HCT116 (cell line): ENCODE data around the gene LTA4H. TPM values are rescaled to one million over a fixed set of nuclear protein-coding genes. Genes with fewer than 3 reads are reported as not detected.

Experiments used
- ATAC-seq: fragments of 200-7000 bp; cut with Tn5 transposase; 2 replicates; pipeline ENCODE4 v1.9.1; 2020; ENCODE audit warnings: mild to moderate bottlenecking, moderate library complexity
- BruUV-seq: library from RNA; stranded (reverse); fragments of 400-500 nt; replicated peaks from 2 replicates; lab custom pipeline; 2021; lab: Mats Ljungman, UMichigan
- CTCF ChIA-PET: fragments of 300-600 bp; sonication (Branson Sonifier 250); formaldehyde crosslinking; loops from one replicate; lab custom pipeline; 2021; ENCODE audit warnings: antibody characterized with exemption; lab: Charles Lee
- POLR2A ChIA-PET: fragments of 300-600, 350-600 bp; sonication (Branson Sonifier 250); formaldehyde crosslinking; loops from one replicate; lab custom pipeline; 2021; ENCODE audit warnings: antibody characterized with exemption; lab: Charles Lee
- RAD21 ChIA-PET, 2 experiments: fragments of 300-600 bp; sonication (Branson Sonifier 250); formaldehyde crosslinking; loops; one replicate each; lab custom pipeline; 2023; ENCODE audit warnings: low total read pairs in 2 of 2; ENCODE audit not compliant: uncharacterized antibody in 2 of 2, unreplicated experiment in 2 of 2, low non-redundant PET in 1 of 2; lab: Charles Lee
- DNase-seq: peaks from one replicate; pipeline ENCODE4 v3.0.0-alpha.2; 2010; ENCODE audit warnings: low read depth, low spot score
- H2AFZ ChIP-seq: fragments of 200-600 bp; shearing (Covaris generic), sonication (generic); 2 replicates; pipeline ENCODE4 v1.6.1; 2017; ENCODE audit warnings: low read depth, mixed run types, mixed read lengths, antibody characterized with exemption, low read length; ENCODE audit not compliant: poor library complexity, severe bottlenecking
- H3K27ac ChIP-seq: 2 replicates; pipeline ENCODE4 v1.5.1; 2012; ENCODE audit warnings: low read depth, low read length
- H3K27me3 ChIP-seq: fragments of 200-600 bp; sonication (generic); 2 replicates; pipeline ENCODE4 v1.6.1; 2016; ENCODE audit warnings: mixed run types, low read length, mixed read lengths; ENCODE audit not compliant: insufficient read depth
- H3K36me3 ChIP-seq, 2 experiments: fragments of 200-500 bp in 1 of 2; fragments of 200-600 bp in 1 of 2; sonication (Bioruptor generic) in 1 of 2; sonication (generic) in 1 of 2; 2 replicates each; pipeline versions ENCODE4 v1.5.1 to v1.6.1; 2014 to 2016; ENCODE audit warnings: low read length in 2 of 2, inconsistent platforms in 1 of 2, mixed read lengths in 1 of 2, mixed run types in 1 of 2; ENCODE audit not compliant: insufficient read depth in 2 of 2, control insufficient read depth in 1 of 2
- H3K4me1 ChIP-seq, 2 experiments: fragments of 200-600 bp in 1 of 2; sonication (generic) in 1 of 2; 2 replicates each; pipeline versions ENCODE4 v1.5.1 to v1.6.1; 2012 to 2017; ENCODE audit warnings: low read length in 2 of 2, inconsistent platforms in 1 of 2, mild to moderate bottlenecking in 1 of 2, mixed read lengths in 1 of 2, mixed run types in 1 of 2, moderate library complexity in 1 of 2; ENCODE audit not compliant: insufficient read depth in 2 of 2, control insufficient read depth in 1 of 2
- H3K4me2 ChIP-seq: fragments of 200-600 bp; sonication (generic); 2 replicates; pipeline ENCODE4 v1.6.1; 2017; ENCODE audit warnings: mixed run types, low read length, mixed read lengths
- H3K4me3 ChIP-seq, 2 experiments: fragments of 200-600 bp in 1 of 2; sonication (generic) in 1 of 2; replicated peaks in 1 of 2; 2 replicates each; pipeline ENCODE4 v1.5.1; 2011 to 2016; ENCODE audit warnings: low read length in 2 of 2, control low read depth in 1 of 2, low read depth in 1 of 2, mild to moderate bottlenecking in 1 of 2, mixed read lengths in 1 of 2, mixed run types in 1 of 2
- H3K79me2 ChIP-seq: fragments of 200-600 bp; sonication (generic); 2 replicates; pipeline ENCODE4 v1.6.1; 2017; ENCODE audit warnings: mild to moderate bottlenecking, mixed run types, low read length, moderate library complexity, mixed read lengths; ENCODE audit not compliant: insufficient read depth
- H3K9ac ChIP-seq: fragments of 200-600 bp; sonication (generic); 2 replicates; pipeline ENCODE4 v1.6.1; 2016; ENCODE audit warnings: low read length, mixed read lengths
- H3K9me2 ChIP-seq: fragments of 200-600 bp; sonication (generic), shearing (Covaris generic); 2 replicates; pipeline ENCODE4 v1.6.1; 2017; ENCODE audit warnings: mixed run types, mild to moderate bottlenecking, moderate library complexity; ENCODE audit not compliant: insufficient read depth
- H3K9me3 ChIP-seq, 2 experiments: fragments of 200-500 bp in 1 of 2; fragments of 200-600 bp in 1 of 2; sonication (Bioruptor generic) in 1 of 2; sonication (generic) in 1 of 2; 2 replicates each; pipeline ENCODE4 v1.6.1; 2014 to 2017; ENCODE audit warnings: low read length in 2 of 2, mixed read lengths in 2 of 2, inconsistent platforms in 1 of 2, low read depth in 1 of 2, mild to moderate bottlenecking in 1 of 2, mixed run types in 1 of 2, moderate library complexity in 1 of 2; ENCODE audit not compliant: control insufficient read depth in 1 of 2, insufficient read depth in 1 of 2
- H4K20me1 ChIP-seq: fragments of 200-600 bp; sonication (generic), shearing (Covaris generic); 2 replicates; pipeline ENCODE4 v1.6.1; 2017; ENCODE audit warnings: mixed run types, mild to moderate bottlenecking, moderate library complexity; ENCODE audit not compliant: insufficient read depth
- CBX3 ChIP-seq: IDR thresholded peaks from 2 replicates; pipeline ENCODE4 v1.6.1; 2012; ENCODE audit warnings: low read depth
- CEBPB ChIP-seq: IDR thresholded peaks from 2 replicates; pipeline ENCODE4 v1.6.1; 2012; ENCODE audit warnings: low read depth
- EGR1 ChIP-seq: IDR thresholded peaks from 2 replicates; pipeline ENCODE4 v1.6.1; 2012; ENCODE audit warnings: low read depth
- ELF1 ChIP-seq: IDR thresholded peaks from 2 replicates; pipeline ENCODE4 v1.6.1; 2012; ENCODE audit warnings: low read depth, borderline replicate concordance
- EZH2 ChIP-seq: fragments of 200-600 bp; sonication (generic); IDR thresholded peaks from 2 replicates; pipeline ENCODE4 v1.6.1; 2017; ENCODE audit warnings: antibody characterized with exemption, mixed run types
- EZH2phosphoT487 ChIP-seq: fragments of 200-600 bp; IDR thresholded peaks from 2 replicates; pipeline ENCODE4 v1.6.1; 2018; ENCODE audit warnings: antibody characterized with exemption, borderline replicate concordance
- POLR2AphosphoS5 ChIP-seq: IDR thresholded peaks from 2 replicates; pipeline ENCODE4 v1.6.1; 2011; ENCODE audit warnings: mild to moderate bottlenecking, low read depth, low read length, moderate library complexity
- RAD21 ChIP-seq: IDR thresholded peaks from 2 replicates; pipeline ENCODE4 v1.6.1; 2012; ENCODE audit warnings: low read depth, mild to moderate bottlenecking
- SIN3A ChIP-seq: IDR thresholded peaks from 2 replicates; pipeline ENCODE4 v1.6.1; 2012; ENCODE audit warnings: low read depth
- SP1 ChIP-seq: IDR thresholded peaks from 2 replicates; pipeline ENCODE4 v1.6.1; 2012; ENCODE audit warnings: low read depth
- SRF ChIP-seq: IDR thresholded peaks from 2 replicates; pipeline ENCODE4 v1.6.1; 2012; ENCODE audit warnings: low read depth
- TCF7L2 ChIP-seq: IDR thresholded peaks from 2 replicates; pipeline ENCODE4 v1.7.0; 2011; ENCODE audit warnings: borderline replicate concordance, inconsistent platforms; ENCODE audit not compliant: insufficient read depth, insufficient read length; ENCODE audit errors: extremely low read depth
- YY1 ChIP-seq: IDR thresholded peaks from 2 replicates; pipeline ENCODE4 v1.6.1; 2011; ENCODE audit warnings: low read length, low read depth, moderate library complexity, mild to moderate bottlenecking; ENCODE audit not compliant: insufficient replicate concordance; ENCODE audit errors: extremely low read depth
- ZFX ChIP-seq: fragments of 450-650 bp; IDR thresholded peaks from 2 replicates; pipeline ENCODE4 v1.6.1; 2017
- ZNF274 ChIP-seq: fragments of 200-500 bp; sonication (Bioruptor generic); IDR thresholded peaks from 2 replicates; pipeline ENCODE4 v1.6.1; 2014; ENCODE audit warnings: mild to moderate bottlenecking, low read depth, low read length, inconsistent platforms
- intact Hi-C: fragments of 100-400 bp; cut with micrococcal nuclease; formaldehyde crosslinking; loops from 2 replicates; pipeline ENCODE4 v1.10.0; 2022
- total RNA-seq: library from RNA; stranded (reverse); gene quantifications from one replicate; pipeline ENCODE4 v1.2.1, GENCODE V29; 2021; ENCODE audit not compliant: unreplicated experiment
- TF ChIP-seq, protein P1 (sequence below): IDR thresholded peaks from 2 replicates; pipeline ENCODE4 v1.6.1; 2012
- TF ChIP-seq, protein P2 (sequence below): IDR thresholded peaks from 2 replicates; pipeline ENCODE4 v1.6.1; 2012
- TF ChIP-seq, protein P3 (sequence below): IDR thresholded peaks from 2 replicates; pipeline ENCODE4 v1.6.1; 2012; ENCODE audit warnings: low read depth
- TF ChIP-seq, protein P4 (sequence below): IDR thresholded peaks from 2 replicates; pipeline ENCODE4 v1.6.1; 2011; ENCODE audit warnings: mild to moderate bottlenecking, low read length, moderate library complexity; ENCODE audit not compliant: insufficient replicate concordance; ENCODE audit errors: extremely low read depth

Gene LTA4H
- total RNA-seq, 1 experiment from 2014 or later: 163 TPM

DNA sequence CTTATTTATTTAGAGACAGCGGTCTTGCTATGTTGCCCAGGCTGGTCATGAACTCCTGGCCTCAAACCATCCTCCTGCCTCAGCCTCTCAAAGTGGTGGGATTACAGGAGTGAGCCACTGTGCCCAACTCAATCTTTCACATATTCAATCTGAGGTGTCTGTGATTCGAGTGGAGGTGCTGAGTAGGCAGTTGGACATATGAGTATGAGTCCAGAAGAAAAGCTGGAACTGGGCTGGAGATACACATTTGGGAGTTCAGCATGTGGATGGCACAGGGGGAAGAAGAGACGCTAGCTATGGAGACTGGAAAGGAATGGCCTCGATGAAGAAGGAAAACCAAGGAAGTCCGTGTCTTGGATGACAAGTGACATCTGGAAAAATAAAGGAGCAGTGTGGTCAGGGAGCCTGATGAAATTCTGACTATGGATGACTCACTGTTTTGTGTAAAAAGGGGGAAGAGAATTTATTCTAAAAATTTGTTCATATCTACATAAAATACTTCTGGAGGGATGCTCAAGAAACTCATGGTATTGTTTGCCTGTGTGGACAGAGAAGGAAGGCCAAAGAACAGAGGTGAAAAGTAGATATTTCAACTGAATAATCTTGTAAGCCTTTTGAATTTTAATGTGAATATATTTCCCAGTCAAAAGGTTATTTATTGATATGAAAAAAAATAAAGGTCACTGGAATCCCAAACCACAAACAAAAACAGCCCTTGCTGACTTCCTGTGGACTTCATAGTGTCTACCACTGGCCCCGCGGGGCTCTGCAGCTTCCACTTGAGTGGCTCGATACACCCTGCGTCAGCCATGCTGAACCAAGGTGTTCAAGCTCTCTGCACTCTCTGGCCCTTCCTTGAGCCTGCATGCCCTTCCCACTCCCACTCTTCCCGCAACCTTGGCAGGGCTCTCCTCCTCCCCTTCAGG lies 8.9 kb upstream of the LTA4H start:
- Histone ChIP-seq H3K79me2 (no peaks in the 10 kb centered on the region), H3K27ac (no peak overlapping the region), H3K4me2 (peak overlapping the region; percentile 41; the same call in 1 of the 2 replicates), H3K4me1 (peaks cover 36 to 53% of the 10 kb centered on the region in 2 experiments), H3K27me3 (no peaks in the 10 kb centered on the region), H2AFZ (peak overlapping the region; percentile 83), H4K20me1 (no peaks in the 10 kb centered on the region), H3K9me2 (no peaks in the 10 kb centered on the region), H3K36me3 (no peaks in the 10 kb centered on the region), H3K4me3 (no peak overlapping the region), H3K9ac (no peak overlapping the region), H3K9me3 (no peaks in the 10 kb centered on the region)
- ATAC-seq (no peak), DNase-seq (no peak)
- RAD21 ChIA-PET: no interaction called here
- no TSS peak for BruUV-seq
- intact Hi-C loops: no loop called here
- POLR2A ChIA-PET: interaction anchor here (1.3 kb wide), 1 partner anchor 8 kb away, joined by 6 read pairs; the partner anchor contains the start of gene LTA4H
- CTCF ChIA-PET: no interaction called here
- no peak for TF ChIP-seq EZH2
- TF ChIP-seq SRF: no peak
- no peak for TF ChIP-seq ZNF274
- no peak for TF ChIP-seq YY1
- TF ChIP-seq, protein P1, sequence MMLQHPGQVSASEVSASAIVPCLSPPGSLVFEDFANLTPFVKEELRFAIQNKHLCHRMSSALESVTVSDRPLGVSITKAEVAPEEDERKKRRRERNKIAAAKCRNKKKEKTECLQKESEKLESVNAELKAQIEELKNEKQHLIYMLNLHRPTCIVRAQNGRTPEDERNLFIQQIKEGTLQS: no peak
- TF ChIP-seq SP1: peak; percentile 54; the same call in 1 of the 2 replicates
- TF ChIP-seq POLR2AphosphoS5: 0 out of 2 replicates have a peak, but pooled peaks have one; percentile 25
- no peak for TF ChIP-seq TCF7L2
- TF ChIP-seq ELF1: no peak
- TF ChIP-seq CBX3: no peak
- TF ChIP-seq, protein P2, sequence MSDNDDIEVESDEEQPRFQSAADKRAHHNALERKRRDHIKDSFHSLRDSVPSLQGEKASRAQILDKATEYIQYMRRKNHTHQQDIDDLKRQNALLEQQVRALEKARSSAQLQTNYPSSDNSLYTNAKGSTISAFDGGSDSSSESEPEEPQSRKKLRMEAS: peak; percentile 57
- no peak for TF ChIP-seq EZH2phosphoT487
- peak; percentile 73 for TF ChIP-seq CEBPB
- TF ChIP-seq SIN3A: no peak
- no peak for TF ChIP-seq EGR1
- no peak for TF ChIP-seq ZFX
- TF ChIP-seq RAD21: no peak
- TF ChIP-seq, protein P3, sequence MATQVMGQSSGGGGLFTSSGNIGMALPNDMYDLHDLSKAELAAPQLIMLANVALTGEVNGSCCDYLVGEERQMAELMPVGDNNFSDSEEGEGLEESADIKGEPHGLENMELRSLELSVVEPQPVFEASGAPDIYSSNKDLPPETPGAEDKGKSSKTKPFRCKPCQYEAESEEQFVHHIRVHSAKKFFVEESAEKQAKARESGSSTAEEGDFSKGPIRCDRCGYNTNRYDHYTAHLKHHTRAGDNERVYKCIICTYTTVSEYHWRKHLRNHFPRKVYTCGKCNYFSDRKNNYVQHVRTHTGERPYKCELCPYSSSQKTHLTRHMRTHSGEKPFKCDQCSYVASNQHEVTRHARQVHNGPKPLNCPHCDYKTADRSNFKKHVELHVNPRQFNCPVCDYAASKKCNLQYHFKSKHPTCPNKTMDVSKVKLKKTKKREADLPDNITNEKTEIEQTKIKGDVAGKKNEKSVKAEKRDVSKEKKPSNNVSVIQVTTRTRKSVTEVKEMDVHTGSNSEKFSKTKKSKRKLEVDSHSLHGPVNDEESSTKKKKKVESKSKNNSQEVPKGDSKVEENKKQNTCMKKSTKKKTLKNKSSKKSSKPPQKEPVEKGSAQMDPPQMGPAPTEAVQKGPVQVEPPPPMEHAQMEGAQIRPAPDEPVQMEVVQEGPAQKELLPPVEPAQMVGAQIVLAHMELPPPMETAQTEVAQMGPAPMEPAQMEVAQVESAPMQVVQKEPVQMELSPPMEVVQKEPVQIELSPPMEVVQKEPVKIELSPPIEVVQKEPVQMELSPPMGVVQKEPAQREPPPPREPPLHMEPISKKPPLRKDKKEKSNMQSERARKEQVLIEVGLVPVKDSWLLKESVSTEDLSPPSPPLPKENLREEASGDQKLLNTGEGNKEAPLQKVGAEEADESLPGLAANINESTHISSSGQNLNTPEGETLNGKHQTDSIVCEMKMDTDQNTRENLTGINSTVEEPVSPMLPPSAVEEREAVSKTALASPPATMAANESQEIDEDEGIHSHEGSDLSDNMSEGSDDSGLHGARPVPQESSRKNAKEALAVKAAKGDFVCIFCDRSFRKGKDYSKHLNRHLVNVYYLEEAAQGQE: no peak
- TF ChIP-seq, protein P4, sequence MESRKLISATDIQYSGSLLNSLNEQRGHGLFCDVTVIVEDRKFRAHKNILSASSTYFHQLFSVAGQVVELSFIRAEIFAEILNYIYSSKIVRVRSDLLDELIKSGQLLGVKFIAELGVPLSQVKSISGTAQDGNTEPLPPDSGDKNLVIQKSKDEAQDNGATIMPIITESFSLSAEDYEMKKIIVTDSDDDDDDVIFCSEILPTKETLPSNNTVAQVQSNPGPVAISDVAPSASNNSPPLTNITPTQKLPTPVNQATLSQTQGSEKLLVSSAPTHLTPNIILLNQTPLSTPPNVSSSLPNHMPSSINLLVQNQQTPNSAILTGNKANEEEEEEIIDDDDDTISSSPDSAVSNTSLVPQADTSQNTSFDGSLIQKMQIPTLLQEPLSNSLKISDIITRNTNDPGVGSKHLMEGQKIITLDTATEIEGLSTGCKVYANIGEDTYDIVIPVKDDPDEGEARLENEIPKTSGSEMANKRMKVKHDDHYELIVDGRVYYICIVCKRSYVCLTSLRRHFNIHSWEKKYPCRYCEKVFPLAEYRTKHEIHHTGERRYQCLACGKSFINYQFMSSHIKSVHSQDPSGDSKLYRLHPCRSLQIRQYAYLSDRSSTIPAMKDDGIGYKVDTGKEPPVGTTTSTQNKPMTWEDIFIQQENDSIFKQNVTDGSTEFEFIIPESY: no peak
